ENCODE data around the gene KEL. TPM values are rescaled to one million over a fixed set of nuclear protein-coding genes. Genes with fewer than 3 reads are reported as not detected.
"Not testable (repeated sequence)": the region's sequence is repeated elsewhere in the genome, so short reads cannot be mapped to it uniquely, and the experiment has no call there.

The KEL gene
- total and polyA plus RNA-seq, 12 donors = 0.04 to 1.3 (median 0.37) TPM; not detected in 3

- Histone ChIP-seq H3K27ac (no peak overlapping the region), H3K36me3 (no peaks in the 10 kb centered on the region), H3K4me1 (no peaks in the 10 kb centered on the region), H3K27me3 (no peaks in the 10 kb centered on the region), H3K9me3 (peaks cover 0 to 21% (median 0%) of the 10 kb centered on the region in 11 donors), H3K4me3 (no peak overlapping the region)
- 97 to 100% methylated on average over 1 of the region's 1 CpG for WGBS, 2 donors
- TF ChIP-seq CTCF (IDR thresholded peaks at IDR 0.05) = no peak
- intact Hi-C loops (cut with DNase I) = no loop called here
- DNase-seq (no peak), ATAC-seq (peak in 1 of 8 donors; percentile 30)
Observed at GRCh38 chr7:142984297-142984696, 22.1 kb upstream of the KEL start.

GRCh38 chr7:142983825-142984224 is 21.7 kb upstream of the KEL start:
- 85 to 87% methylated on average over 1 of the region's 1 CpG for WGBS, 2 donors
- Histone ChIP-seq H3K27me3 (no peaks in the 10 kb centered on the region), H3K27ac (no peak overlapping the region), H3K4me1 (no peaks in the 10 kb centered on the region), H3K4me3 (no peak overlapping the region), H3K9me3 (peaks cover 0 to 26% (median 0%) of the 10 kb centered on the region in 11 donors), H3K36me3 (no peaks in the 10 kb centered on the region)
- no peak for ATAC-seq
- TF ChIP-seq CTCF (IDR thresholded peaks at IDR 0.05) = no peak
- no peak for DNase-seq
- intact Hi-C loops (cut with DNase I) = no loop called here

GRCh38 chr7:142978402-142978801 is 16.2 kb upstream of the KEL start:
- H3K9me3 ChIP-seq = peaks cover 0 to 40% (median 6%) of the 10 kb centered on the region in 11 donors
- H3K27me3 ChIP-seq; H3K4me3 ChIP-seq; H3K4me1 ChIP-seq; H3K36me3 ChIP-seq; H3K27ac ChIP-seq; DNase-seq; intact Hi-C loops (cut with DNase I); ATAC-seq: not testable (repeated sequence)
- 72 to 80% methylated on average over 4 of the region's 4 CpGs for WGBS, 2 donors

GRCh38 chr7:142974626-142975025 is 12.5 kb upstream of the KEL start:
- 80 to 86% methylated on average over 3 of the region's 3 CpGs for WGBS, 2 donors
- no peak overlapping the region for H3K4me3 ChIP-seq
- DNase-seq (no peak), ATAC-seq (no peak)
- H3K36me3 ChIP-seq = no peaks in the 10 kb centered on the region
- intact Hi-C loops (cut with DNase I) = no loop called here
- peaks cover 0 to 23% (median 4%) of the 10 kb centered on the region in 11 donors for H3K9me3 ChIP-seq
- H3K27ac ChIP-seq = no peak overlapping the region
- no peaks in the 10 kb centered on the region for H3K4me1 ChIP-seq
- TF ChIP-seq CTCF (IDR thresholded peaks at IDR 0.05) = no peak
- peaks cover 0 to 7% (median 0%) of the 10 kb centered on the region in 7 donors for H3K27me3 ChIP-seq

- Histone ChIP-seq H3K36me3 (no peaks in the 10 kb centered on the region), H3K27ac (no peak overlapping the region), H3K4me3 (no peak overlapping the region), H3K4me1 (no peaks in the 10 kb centered on the region), H3K27me3 (peaks cover 0 to 20% (median 3%) of the 10 kb centered on the region in 7 donors), H3K9me3 (peaks cover 0 to 6% (median 0%) of the 10 kb centered on the region in 11 donors)
- 58% methylated on average over 4 of the region's 4 CpGs for WGBS, 2 donors
- DNase-seq (no peak), ATAC-seq (no peak)
- no peak for TF ChIP-seq CTCF (IDR thresholded peaks at IDR 0.05)
- intact Hi-C loops (cut with DNase I) = no loop called here
Observed at GRCh38 chr7:142969183-142969582, 7.0 kb upstream of the KEL start.

Measured in heart right ventricle (tissue), 16 donors.